Retina (tissue), 1 donor: ENCODE measurements around the gene UQCR11.

Source experiments
- DNase-seq: peaks from one replicate; pipeline ENCODE4 v3.0.0-alpha.2; 2016

Gene UQCR11

DNA sequence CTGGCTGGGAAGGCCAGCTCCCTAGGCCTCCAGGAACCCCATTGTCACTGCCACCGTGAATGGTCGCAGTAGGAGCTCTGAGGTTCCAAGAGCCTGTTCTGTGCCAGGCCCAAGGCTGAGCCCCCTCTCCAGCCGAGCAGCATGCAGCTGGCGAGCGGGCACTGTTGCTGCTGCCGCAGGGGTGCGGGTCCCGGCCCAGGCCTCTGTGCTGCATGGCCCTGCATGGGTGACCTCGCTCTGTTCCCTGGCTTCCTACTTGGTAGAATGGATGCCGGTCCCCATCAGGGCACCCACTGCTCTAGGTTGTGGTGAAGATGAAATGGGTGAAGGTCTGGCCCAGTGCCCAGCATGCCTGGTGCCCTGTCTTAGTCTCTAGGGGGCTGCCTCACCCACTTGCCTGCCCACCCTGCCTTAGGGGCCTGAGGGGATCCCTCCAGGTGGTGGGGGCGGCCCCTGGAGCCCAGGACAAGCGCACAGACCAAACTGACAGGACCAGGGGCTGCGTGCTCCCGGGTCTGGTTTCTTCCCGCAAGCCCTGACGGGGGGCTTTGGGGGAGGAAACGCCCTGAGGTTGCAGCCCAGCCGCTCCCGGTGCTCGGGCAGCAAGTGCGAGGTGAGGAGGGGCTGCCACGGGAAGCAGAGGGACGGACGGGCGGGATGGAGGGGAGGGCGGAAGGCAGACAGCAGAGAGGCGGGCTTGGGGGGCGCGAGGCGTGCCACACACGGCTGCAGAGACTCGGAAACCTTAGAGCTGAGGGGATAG, 8.7 kb upstream of the UQCR11 start:
- no peak for DNase-seq

DNA sequence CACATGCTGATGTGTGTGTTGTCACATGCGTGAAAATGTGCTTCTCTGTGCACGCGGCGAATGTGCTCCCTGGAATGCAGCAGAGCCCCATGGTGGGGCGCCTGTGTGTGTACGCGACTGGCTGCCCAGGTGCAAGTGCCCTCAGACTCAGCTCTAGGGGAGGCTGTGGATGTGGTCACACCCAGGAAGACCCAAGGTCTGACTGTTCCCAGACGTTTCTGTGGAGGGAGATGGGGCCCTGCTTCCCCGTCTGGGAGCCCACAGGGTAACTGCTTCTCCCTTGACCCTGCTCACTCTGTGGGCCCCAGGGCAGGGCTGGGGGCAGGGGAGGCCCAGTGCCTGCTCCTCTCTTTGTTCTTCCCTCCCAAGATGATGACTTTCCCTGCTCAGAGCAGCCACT, 7.9 kb upstream of the UQCR11 start:
- DNase-seq, result no peak

DNA sequence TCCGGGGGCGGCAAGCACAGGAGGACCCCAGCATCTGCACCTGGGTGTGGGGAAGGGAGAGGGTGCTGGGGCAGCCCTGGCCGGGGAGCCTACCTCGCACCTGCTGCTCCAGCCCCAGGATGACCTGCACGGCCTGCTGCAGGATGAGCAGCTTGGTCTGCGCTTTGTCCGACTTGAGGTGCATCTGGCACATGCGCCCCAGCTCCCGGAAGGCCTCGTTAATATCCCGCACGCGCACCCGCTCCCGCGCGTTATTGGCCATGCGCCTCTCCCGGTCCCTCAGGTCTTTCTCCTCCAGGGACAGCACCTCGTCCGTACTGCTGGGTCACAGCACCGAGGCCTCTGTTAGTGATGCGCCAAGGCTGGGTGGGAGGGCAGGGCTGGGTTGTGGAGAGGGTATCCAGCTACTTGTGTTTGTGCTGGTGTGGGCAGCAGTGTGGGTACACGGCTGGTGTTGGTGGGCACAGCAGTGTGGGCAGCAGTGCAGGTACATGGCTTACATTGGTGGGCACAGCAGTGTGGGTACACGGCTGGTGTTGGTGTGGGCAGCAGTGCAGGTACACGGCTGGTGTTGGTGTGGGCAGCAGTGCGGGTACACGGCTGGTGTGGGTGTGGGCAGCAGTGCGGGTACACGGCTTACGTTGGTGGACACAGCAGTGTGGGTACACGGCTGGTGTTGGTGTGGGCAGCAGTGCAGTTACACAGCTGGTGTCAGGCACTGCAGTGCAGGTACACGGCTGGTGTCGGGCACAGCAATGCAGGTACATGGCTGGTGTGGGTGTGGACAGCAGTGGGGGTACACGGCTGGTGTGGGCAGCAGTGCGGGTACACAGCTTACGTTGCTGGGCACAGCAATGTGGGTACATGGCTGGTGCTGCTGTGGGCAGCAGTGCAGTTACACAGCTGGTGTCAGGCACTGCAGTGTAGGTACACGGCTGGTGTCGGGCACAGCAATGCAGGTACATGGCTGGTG, 7.1 kb upstream of the UQCR11 start:
- DNase-seq, result no peak

DNA sequence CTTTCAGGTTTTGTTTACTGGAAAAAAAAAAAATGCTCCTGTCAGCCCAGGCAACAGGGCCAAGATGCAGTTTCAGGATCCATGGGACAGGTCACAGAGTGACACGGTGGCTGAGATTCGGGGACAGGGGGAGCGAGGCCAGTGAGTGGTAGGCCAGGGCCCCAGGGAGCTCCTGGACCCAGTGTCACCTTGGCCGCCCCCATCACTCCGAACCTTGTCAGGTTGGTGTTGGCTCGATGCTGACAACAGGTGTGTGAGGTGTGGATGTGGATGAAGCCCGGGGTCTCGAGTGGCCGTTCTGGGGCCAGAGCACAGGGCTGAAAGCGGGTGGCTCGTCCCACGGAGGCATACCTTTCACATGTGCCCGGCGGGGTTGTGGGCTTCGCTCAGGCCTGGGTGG, 6.1 kb upstream of the UQCR11 start:
- no peak for DNase-seq

DNA sequence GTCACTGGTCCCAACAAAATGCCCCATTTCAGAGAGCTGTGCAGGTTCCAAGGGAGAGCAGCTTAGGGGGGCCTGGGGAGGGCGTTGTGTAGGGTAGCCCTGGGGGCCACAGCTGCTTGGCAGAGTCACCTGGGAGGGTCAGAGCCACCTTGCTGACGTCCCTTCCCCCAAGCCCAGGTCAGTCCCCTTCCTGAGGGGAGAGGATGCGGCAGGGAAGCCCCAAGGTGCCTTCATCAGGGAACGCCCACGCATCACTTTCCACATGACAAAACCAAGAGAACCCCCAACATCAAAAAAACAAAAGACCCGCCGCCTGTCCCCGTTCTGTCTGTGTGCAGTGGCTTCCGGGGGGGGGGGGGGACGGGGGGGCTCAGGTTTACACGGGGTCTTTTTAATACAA, 5.3 kb upstream of the UQCR11 start:
- no peak for DNase-seq

DNA sequence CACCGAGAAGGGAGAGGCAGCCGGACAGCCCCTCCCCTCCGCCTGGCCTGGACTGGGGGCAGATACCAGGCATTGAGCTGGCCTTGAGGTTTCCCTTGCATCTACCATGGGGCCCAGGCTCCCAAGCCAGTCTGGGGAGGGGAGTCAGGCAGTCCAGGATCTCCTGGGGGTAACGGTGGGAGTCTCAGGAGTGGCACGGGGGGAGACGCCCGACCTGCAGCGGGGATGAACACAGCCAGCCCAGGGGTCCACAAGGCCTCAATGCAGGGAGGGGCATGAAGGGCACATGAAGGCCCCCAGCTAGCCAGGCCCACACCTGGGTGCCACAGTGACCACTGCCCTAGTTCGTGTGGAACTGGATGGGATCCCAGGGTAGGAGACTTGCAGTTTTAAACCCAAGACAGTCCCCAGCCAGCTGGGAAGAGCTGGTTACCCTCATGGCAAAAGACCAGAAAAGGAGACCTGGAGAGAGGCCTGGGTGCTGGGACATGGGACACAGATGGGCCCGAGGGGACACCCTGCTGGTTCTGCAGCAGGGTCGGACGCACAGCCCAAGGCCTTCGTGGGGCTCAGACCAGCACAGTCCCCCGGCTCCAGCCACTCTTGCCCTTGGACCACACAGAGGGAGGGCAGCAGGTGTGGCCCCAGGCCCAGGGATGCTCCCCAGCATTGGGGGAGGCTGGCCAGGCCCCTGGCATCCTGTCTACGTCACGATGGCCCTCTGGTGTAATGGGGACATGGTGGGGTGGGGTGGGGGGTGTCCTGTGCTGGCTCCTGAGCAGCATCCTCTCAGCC, 4.6 kb upstream of the UQCR11 start:
- no peak for DNase-seq

DNA sequence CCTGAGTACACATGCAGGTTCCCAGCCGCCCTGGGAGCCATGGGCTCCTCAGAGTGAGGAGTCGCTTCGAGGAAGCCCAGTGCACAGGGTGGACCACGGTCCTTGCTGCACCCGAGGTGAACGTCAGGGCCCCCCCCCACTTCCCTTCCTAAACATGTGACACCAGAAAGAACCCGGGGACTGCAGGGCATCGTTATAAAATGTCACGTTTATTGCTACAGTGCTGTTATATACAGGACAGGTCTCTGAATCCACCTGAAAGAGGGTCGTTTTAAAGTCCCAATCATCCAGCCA, 3.8 kb upstream of the UQCR11 start:
- DNase-seq, result no peak

DNA sequence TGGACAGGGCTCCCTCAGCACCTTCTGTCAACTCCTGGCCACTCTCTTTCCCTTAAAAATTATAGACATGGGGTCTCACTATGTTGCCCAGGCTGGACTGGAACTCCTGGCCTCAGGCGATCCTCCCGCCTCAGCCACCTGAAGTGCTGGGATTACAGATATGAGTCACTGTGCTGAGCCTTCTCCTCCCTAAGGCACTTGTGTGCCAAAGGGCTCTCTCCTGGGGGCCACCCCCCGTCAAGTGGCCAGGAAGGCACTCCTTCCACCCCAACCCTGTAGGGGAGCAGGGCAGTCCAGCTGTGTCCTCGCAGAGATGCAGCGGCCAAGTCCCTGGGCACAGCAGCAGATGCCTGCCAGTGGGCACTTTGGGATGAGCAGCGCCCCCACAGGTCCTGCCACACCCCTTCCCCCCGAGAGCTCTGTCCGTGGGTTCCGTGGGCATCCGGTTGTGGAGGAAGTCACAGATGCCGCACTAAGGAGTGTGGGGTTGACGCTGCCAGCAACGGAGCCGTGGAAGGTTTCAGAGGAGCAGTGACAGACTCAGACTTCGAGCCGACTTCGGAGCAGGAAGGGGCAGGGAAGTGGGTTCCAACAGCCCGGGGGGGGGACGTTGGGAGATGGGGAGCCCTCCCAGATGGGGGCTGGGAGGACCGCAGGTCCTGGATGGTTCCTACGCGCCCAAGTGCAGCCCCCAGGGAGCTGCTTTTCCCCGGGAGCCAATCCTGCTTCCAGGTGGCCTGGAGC, 3.3 kb upstream of the UQCR11 start:
- DNase-seq, result no peak

DNA sequence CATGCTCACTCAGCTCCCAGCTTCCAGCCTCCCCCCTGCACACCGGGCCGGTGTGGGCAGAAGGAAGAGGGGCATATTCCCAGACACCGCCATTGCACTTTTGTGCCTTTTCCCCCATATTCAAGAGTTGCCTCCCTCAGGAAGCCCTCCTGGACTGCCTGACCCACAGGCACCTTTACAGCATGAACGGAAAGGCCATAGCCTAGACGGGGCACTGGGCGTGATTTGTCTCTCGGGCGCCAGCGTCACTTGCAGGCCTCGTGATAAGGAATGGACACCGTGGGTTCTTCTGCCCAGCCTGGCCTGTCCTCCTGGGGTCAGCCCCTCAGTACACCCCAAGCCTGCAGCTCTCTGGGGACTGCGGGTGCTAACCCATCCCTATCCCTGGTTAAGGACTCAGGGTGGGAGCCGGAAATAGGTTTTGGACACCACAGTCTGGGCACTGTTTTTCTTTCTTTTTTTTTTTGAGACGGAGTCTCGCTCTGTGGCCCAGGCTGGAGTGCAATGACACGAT, 933 bp upstream of the UQCR11 start:
- no peak for DNase-seq

DNA sequence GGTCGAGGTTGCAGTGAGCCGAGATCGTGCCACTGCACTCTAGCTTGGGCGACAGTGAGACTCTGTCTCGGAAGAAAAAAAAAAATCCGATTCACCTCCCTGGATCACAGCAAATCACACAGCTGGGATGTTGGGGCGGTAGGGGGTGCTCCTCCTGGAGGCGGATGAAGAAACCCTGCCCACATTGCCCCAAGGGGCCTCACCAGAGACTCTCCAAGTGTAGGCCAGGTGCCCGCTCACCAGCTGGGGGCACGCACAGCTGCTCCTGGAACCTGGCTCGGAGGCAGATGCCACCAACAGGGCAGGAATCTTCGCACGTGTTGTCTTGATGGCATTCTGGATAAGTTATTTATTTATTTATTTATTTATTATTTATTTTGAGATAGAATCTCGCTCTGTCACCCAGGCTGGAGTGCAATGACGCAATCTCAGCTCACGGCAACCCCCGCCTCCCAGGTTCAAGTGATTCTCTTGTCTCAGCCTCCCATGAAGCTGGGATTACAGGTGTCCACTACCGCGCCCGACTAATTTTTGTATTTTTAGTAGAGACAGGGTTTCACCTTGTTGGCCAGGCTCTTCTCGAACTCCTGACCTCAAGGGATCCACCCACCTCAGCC, 3.1 kb downstream of the UQCR11 start:
- DNase-seq, result no peak

DNA sequence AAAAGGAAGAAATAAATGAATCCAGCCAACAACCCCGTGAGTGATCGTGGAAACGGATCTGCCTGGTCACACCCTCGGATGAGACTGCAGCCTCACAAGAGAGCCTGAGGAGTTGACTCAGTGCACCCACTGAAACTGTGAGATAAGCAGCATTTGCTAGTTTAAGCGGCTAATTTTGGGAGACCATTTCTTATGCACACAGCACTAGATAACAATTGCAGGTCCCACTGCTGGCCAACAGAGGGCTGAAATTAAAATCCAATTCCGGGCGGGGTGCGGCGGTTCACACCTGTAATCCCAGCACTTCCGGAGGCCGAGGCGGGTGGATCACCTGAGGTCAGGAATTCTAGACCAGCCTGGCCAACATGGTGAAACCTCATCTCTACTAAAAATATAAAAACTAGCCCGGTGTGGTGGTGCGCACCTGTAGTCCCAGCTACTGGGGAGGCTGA, 3.6 kb downstream of the UQCR11 start:
- DNase-seq, result no peak

DNA sequence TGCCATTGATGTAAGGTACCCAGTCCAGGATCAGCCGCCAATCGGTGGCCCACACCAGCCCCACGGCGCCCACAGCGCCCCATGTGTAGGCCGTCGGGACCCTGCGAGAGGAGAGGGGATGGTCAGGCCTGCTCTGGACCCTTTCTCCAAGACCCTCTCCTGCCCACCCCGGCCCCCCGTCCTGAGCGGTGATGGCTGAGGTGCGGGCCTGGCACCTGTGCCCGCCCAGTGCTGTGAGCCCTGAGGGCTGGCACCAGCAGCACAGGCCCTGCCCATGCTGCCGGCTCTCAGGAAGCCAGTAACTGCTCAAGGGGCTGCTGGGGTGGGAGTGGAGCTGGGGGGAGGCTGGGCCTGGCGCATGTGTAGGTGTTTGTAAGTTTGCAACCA, 5.8 kb downstream of the UQCR11 start:
- no peak for DNase-seq

DNA sequence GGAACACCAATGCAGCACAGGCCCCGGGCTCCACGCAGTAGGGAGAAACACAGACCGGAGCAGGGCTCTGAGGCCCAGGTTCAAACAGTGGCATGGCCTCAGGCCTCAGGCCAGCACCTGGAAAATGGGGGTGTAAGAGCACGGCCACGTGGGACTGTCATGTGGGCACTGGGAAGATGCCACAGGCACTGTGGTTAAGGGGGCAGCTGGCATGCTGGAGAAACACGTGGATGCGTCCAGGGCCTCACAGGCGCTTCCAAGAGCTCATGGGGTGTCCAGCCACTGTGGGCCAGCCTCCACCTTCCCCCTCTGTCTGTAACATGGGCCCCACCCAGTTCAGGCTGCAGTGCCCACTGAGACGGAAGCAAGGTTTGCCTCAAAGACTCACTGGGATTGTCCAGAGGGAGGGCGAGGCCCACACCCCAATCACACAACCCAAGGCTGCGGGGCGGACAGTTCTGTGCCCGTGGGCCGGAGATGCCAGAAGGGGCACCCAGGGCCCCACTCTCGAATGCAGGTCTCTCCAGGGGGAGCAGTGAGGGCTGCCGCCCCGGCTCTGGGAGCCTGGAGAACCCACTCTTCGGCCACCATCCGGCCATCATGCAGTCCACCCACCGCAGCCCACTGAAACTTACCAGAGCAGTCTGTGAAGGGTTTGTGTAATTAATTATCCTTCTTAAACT, 6.3 kb downstream of the UQCR11 start:
- no peak for DNase-seq

DNA sequence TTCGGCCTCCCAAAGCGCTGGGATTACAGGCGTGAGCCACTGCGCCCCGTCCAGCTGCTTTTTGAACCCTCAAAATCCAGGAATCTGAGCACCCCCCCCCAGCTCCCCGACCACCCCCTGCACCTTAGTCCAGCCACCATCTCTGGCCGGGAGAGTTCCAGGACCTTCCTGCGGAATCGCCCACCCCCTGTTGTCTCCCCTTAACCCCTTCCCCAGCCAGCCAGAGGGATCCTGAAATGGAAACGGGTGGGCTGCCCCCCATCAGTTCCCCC, 11.8 kb downstream of the UQCR11 start:
- DNase-seq, result no peak

DNA sequence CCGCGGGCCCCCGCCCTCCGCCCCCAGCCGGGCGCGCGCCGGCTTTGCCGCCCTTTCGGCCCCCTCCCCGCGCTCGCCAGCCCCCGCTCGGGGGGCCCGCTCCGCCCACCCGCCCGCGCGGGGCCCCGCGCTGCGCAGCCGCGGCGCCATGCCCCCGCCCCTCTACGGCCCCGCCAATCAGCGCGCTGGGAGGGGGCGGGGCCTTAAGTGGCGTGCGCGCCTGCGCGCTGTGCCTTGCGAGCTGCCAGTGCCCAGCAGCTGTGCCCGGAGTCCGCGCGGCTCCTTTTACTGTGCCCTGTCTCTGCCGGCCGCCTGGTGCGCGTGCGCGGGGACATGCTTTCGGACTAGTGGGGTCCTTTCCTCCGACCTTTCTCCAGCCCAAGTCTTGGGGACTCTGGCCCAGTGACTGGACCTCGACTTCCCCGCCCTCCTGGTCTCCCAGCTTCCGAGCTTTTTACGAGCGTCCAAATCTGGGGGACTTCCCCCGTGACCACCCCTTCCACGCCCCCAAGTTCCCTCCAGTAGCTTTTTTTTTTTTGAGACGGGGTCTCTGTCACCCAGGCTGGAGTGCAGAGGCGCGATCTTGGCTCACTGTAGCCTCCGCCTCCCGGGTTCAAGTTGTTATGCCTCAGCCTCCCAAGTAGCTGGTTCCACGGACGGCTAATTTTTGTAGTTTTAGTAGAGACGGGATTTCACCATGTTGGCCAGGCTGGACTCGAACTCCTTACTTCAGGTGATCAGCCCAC, 12.3 kb downstream of the UQCR11 start, which contains the start of gene MBD3:
TSS of gene MBD3 (minus strand) at position 111 of the 746 bp plus-strand sequence. CDS start 234 bp downstream, outside the sequence.
- DNase-seq, result peak; percentile 91

DNA sequence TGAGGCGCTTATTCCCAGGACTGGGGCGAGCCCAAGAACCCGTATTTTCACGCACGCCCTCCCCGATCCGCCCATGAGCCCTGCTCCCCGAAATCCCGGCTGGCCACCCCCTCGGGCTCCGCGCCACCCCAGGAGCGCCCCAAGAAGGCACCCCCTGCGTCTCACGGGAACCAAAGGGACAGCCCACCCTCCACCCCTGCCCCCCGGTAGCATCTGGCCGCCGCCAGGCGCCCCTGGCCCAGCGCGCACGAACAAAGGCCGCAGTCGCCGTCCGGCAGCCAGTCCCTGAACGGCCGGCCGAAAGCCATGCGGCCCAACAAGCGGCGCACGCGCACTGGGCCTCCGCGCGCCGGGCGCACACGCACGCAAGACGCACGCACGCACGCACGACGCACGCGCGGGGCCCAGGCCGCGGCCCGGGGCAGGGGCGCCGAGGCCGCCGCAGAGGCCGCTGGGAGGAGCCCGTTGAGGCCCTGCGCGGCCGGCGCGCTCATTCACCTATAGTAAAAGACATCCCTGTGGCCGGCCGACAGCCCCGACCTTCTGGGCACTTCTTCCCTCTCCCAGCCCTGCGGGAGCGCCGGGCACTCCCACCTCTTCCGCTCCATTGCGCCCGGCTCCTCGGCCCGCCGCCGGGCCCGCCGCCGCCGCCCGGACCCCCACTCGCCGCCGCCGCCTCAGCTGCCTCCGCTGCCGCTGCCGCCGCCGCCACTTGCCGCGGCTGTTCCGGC, 13.1 kb downstream of the UQCR11 start:
- peak; percentile 86 for DNase-seq

DNA sequence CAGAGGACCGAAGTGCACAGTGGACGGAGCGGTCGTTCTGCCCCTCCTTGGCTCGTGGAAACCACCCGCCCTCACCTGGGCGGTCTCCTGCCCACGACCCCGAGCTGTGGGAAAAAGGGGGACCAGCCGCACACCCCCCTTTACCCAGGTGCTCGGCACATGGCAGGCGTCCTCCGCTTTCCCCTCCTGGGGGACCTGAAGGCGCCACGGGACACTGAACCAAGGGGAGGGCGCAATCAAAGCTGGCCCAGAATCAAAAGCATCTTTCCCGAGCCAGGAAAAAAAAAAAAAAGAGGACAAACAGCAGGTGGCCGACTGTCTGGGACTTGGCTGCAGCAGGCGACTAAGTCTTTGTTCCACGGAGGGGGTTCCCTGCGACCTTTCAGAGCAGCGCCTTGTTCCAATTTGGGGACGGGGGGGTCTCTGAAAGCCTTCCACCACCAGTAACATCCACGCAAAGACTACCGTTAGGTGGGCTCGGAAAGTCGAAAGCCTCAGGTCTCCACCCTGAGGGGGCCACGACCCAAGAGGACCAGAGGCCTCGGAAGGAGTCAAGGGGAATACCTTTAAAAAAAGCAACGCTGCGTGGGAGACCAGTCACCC, 13.7 kb downstream of the UQCR11 start:
- DNase-seq, result peak; percentile 73

DNA sequence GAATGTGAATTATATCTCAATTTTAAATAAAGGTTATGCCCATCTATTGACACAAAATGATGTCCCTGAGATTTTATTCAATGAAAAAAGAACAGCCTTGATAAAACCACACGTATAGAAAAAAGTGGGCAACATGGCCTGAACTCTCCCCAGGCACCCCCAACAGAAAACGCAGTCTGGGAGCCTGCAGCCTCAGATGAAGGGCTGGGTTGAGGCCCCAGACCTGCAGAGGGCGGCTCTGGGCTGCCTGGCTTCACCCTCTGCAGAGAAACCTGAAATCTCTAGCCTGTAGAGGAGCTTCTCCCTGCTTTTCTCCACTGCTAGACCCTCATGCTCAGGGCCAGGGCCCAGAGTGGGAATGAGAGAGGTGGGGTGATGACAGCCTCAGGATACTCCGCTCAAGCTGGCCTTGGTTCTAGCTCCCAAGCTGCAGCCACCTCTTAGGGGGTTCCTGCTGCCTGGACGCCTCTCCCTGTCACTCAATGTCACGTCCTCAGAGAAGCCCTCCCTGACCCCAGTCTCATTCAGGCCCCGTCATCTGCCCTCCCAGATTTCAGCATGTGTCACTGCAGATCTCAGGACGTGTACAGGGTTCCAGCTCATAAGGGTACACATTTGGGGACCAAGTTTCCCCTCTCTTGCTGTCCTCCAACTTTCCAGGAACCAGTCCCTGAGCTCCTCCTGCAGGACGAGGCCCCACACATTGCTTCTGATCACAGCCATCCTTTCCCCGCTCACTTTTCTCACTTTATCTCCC, 14.4 kb downstream of the UQCR11 start:
- DNase-seq, result peak; percentile 59

DNA sequence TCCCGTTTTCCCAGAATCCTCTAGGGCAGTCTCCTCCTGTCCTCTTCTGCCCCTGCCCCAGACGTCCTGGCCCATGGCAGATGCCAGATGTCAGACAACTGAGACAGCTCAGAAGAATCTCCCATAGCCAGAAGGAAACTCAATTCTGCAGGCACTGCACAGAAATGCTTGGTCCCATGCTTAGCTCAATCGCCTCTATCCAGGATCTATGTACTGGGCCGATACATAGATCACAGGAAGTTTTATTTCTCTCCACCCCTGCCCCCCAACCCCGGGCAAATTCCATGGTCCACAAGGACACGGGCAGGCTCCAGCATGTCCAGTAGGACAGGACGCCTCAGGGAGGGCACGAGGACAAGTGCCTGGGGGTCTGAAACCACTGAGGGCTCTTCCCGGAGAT, 17.4 kb downstream of the UQCR11 start:
- DNase-seq, result no peak
